HG02870 (cell line): ENCODE data around the gene EXOSC5.
A peak's percentile ranks its signal among the peaks of the same experiment; 100 is the strongest.
"Not testable (repeated sequence)": the region's sequence is repeated elsewhere in the genome, so short reads cannot be mapped to it uniquely, and the experiment has no call there.

Experiments used
- ATAC-seq: cut with Tn5 transposase; IDR thresholded peaks from one replicate; pipeline ENCODE4 v1.9.1; 2021; ENCODE audit warnings: mild to moderate bottlenecking, moderate library complexity; ENCODE audit not compliant: unreplicated experiment

The EXOSC5 gene

DNA sequence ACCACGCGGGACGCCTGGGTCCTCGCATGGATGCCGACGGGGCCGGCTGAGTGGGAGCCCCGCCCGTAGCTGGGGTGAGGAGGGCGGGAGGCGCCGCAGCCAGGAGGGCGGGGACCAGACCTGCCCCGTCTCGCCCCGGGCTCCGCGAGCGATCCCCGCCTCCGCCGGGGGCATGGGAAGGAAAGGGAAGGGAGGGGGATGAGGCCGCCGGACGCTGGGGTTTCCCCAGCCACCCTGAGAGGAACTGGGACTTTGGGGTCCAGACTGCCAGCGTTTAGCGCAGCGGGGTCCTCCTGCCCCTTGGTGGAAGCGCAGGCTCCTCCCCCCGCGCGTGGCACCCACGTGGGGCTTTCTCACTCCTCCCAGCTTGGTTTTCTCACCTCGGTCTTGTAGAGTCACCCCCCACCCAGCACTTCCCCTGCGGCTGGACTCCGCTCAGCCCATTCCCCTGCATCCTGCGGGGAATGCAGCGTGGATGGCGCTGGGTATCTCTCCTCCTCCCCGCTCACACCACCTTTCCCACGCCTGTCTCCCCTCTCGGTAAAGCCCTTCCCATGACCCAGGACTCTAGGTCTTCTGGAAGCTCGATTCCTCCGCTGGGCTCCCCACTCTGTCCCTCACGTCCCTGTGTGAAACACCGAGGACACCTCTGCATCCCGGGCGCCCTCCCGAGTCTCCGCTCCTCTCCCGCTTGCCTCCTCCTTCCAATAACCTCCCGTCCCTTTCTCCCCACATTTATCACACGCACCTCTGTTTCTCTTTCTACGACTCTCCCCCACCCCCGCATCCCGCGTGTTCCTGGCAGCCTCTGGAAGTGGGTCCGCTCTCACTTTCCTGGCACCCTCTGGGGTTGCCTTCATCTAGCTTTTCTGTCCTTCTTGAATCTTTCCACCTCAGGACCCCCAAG lies 45.6 kb downstream of the EXOSC5 start:
- ATAC-seq = peak; percentile 37

DNA sequence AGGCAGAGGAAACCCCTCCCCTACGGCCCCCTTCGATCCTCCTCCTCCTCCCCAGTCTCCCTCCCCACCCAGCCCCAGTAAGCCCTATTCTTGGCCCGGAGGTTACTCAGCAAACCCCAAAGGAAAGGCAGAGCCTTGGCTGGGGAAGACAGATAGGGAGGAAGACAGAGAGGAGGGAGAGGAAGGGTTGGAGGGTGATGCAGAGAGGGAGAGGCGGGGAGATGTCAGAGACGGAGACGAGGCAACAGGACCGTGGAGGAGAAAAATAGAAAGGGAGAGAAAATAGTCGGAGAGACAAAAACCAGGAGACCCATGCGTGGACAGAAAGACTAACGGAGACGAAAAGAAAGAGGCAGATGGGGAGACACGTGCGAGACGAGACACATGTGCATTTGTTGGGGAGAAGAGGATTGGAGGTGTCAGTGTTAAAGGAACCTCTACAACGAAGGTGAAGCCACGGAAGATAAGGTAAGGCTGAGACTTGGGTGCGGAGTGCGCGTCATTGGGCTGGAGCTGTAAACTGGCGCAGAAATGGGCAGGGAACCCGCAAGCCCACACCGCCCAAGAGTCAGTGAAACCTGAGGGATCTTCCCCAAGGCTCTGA lies 46.3 kb downstream of the EXOSC5 start:
- peak; percentile 1 for ATAC-seq

DNA sequence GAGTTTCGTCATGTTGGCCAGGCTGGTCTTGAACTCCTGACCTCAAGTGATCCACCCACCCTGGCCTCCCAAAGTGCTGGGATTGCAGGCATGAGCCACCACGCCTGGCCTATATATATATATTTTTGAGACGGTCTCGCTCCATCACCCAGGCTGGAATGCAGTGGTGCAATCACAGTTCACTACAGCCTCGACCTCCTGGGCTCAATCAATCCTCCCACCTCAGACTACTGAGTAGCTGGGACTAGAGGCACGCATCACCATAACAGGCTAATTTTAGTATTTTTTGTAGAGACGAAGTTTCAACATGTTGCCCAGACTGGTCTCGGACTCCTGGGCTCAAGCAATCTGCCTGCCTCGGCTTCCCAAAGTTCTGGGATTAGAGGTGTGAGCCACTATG lies 50.2 kb downstream of the EXOSC5 start:
- ATAC-seq = not testable (repeated sequence)

DNA sequence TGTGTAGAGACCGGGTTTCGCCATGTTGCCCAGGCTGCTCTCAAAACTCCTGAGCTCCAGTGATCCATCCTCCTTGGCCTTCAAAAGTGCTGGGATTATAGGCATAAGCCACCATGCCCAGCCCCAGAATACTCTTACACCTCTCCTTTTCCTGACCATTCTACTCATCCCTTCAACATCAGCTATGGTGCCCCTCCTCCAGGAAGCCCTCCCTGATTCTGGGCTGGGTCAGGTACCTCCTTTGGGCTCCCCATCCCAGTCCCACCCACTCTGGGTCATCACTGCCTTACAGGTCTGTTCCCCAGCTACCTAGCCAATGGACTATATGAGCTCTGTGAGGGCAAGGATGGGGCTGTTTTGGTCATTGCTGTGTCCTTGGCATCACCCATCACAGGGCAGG lies 53.0 kb downstream of the EXOSC5 start:
- ATAC-seq = no peak

DNA sequence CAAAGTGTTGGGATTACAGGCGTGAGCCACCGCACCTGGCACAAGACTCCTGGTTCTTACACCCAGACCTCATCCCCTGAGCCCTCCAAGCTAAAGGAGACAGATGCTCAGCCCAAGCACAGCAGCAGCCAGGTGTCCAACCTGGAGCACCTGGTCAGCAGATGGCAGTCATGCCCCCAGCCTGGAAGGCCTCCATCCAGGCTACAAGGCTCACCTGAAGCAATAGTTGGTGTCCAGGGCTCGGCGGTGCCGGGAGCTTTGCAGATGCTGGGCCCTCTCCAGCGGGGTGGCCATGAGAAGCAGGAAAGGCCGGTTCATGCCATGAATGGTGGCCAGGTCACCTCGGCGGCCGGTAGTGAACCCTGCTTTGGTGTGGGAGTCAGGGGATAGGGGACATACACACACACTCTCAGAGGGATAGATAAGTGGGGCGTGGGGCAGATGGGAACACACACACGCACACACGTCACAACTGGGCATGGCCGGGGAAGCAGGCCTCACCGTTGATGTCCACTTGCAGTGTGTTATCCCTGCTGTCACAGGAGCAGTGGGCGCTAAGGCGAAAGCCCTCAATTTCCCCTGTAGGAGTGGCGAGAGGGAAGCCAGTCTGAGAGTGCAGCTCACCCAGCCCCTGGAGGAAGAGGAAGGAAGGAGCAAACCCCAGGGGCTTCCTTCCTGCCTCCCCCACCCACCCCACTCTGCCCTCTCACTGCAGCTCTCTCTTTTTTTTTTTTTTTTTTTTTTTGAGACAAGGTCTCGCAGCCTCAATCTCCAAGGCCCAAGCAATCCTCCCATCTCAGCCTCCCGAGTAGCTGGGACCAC lies 55.3 kb downstream of the EXOSC5 start:
- no peak for ATAC-seq

DNA sequence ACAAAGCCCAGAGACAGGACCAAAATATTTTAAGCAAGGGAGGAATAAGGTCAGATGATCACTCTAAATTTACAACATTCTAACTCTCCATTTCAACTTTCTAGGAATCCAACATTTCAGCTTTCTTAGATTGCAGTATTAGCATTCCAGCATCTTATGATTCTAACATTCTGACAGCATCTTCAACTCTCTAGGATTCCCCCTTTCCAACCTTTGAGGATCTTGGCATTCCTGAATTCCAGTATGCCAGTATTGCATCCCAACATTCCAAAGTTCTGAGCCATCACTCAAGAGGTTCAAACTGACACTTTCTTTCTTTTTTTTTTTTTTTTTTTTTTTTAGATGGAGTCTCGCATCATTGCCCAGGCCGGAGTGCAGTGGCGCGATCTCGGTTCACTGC lies 57.2 kb downstream of the EXOSC5 start:
- no peak for ATAC-seq
